LNCAP (cell line): Measurements from ENCODE around the gene SDSL.

Source experiments
- TF ChIP-seq, protein P1 (sequence below): fragments of 450-650 bp; IDR thresholded peaks from 2 replicates; pipeline ENCODE4 v1.5.1; 2017; ENCODE audit warnings: mild to moderate bottlenecking

The SDSL gene

DNA sequence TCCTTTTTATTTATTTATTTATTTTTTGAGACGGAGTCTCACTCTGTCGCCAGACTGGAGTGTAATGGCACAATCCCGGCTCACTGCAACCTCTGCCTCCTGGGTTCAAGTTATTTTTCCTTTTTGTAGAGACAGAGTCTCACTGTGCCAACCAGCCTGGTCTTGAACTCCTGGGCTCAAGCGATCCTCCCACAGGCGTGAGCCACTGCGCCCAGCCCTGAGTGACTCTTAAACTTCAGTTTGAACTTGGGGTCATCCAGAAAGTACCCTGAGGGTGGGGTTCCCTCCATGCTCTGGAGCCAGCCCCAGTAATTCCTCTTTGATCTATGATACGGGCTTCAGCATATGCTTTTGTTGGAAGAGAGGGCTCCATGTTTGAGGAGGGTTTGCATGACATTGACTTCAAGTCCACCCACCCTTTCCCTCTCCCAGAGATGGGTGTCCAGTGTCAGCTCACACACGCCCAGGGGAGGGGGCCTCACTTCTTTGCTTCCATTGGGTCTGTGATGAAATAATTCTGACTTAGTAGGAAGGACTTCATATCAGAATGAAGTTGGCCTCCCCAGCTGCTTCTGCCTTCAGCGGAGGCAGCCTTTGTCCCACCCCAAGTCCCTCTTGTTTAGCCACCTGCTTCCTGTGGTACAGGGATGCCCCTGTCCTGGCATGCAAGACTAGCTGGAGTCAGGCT, 30.4 kb upstream of the SDSL start:
- TF ChIP-seq, protein P1, sequence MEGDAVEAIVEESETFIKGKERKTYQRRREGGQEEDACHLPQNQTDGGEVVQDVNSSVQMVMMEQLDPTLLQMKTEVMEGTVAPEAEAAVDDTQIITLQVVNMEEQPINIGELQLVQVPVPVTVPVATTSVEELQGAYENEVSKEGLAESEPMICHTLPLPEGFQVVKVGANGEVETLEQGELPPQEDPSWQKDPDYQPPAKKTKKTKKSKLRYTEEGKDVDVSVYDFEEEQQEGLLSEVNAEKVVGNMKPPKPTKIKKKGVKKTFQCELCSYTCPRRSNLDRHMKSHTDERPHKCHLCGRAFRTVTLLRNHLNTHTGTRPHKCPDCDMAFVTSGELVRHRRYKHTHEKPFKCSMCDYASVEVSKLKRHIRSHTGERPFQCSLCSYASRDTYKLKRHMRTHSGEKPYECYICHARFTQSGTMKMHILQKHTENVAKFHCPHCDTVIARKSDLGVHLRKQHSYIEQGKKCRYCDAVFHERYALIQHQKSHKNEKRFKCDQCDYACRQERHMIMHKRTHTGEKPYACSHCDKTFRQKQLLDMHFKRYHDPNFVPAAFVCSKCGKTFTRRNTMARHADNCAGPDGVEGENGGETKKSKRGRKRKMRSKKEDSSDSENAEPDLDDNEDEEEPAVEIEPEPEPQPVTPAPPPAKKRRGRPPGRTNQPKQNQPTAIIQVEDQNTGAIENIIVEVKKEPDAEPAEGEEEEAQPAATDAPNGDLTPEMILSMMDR, result no peak

DNA sequence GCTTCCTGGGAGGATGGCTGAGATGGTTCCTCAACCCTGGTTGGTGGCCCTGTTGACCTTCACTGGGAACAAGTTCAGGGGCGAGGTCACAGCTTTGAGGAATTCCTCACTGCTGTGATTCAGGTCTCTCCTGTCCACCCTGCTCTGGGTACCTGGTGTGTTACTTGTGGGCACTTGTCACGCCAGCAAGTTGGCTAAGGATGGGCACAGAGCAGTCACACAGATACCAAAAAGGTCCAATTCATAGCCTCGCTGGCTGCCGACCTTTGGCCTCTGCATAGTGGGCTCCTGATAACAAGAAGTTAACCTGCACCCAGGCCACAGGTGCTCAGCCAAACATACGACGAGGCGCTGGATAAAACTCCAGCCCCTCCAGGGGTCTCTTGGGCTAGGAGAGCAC, 29.7 kb upstream of the SDSL start:
- TF ChIP-seq, protein P1, result no peak

DNA sequence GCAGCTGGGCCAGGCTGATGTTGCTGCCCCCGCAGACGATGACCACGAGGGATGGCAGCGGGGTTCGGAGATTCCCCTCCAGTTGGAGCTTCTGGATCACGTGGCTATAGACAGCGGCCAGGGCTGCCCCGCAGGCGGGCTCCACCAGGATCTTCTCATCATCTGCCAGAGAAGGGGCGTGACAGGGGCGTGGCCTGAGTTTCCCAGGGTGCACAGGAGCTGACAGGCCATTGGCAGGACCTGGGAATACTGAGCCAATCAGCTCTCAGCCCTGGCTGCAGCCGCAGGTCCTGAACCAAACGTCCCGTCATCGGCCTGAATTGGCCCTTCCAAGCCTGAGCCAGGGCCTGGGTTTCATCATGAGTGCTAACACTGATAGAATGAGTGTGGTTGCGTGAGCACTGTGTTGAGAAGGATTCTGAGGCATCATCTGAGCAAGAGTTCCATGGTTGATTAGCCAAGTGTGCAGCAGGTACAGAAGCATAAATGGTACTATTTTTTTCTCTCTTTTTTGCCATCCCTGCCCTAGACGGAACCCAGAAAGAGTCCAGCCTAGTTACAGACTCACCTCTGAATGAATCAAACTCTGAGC, 29.1 kb upstream of the SDSL start:
- TF ChIP-seq, protein P1, result no peak

DNA sequence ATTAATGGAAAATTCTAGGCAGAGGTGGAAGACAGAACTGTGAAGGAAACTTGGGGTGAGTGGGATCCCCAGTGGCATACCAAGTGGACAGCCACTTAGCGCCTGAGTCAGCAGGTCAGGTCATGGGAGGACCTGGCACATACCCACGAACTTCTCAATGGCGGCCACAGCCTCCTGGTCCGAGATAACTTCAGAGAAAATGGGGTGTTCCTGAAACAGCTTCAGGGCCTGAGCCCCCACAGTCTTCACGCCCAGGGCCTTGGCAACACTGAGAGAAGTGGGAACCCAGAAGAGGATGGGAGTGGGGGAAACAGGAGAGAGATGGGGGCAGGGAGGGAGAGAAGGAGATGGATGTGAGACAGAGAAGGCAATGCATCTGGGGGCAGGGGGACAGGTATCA, 28.4 kb upstream of the SDSL start:
- TF ChIP-seq, protein P1, result no peak

DNA sequence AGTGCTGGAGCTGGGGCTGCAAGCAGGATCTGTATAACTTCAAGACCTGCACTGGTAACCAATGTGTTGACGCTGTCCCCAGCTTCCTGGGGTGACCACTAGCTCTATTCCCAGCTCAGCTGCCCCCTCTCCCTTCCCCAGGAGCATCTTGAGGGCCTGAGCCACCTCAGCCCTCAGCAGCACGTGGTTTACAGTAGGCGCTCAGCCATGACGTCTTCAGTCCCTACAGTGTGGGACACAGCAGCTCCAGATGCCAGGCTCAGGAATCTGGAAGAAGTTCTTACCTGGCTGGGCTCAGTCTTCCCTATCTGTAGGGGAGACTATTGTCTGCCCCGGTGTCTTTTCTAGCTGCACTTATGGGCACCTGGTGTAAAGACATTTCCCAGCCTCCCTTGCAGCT, 27.1 kb upstream of the SDSL start:
- TF ChIP-seq, protein P1, result no peak

DNA sequence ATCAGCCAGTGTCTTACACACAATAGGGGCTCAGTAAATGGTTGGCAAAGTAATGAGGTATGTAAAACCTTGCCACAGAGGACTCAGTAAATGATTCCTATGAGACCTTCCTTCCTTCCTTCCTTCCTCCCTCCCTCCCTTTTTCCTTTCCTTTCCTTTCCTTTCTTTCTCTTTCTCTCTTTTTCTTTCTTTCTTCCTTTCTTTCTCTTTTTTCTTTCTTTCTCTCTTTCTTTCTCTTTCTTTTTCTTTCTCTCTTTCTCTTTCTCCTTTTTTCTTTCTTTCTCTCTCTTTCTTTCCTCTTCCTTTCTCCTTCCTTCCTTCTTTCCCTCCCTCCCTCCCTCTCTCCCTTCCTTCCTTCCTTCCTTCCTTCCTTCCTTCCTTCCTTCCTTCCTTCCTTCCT, 26.0 kb upstream of the SDSL start:
- TF ChIP-seq, protein P1, result no peak

DNA sequence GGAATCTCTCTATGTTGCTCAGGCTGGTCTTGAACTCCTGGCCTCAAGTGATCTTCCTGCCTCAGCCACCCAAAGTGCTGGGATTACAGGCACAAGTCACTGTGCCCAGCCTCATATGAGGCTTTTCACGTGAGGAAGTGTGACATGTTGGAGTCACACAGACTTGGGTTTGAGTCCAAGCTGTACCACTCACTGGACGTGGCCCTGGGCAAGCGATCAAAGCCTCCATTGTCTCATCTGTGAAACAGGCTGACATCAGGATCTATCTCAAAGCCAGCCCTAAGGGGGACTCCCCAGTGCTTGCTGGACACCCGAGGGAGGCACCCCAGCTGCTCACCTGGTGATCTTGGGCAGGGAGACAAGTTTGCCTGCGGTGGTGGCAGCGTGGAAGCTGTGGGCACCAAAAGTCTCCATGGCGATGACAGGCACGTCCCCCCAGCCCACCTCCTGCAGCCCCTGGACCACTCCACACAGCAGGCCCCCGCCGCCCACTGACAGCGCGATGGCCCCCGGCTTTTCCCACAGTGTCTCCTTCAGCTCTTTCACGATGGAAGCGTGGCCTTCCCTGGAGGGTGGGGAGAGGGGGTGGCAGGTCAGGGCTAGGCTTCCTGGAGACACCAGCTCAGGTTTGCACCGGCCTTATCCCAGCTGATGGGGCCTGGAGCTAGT, 25.2 kb upstream of the SDSL start:
- TF ChIP-seq, protein P1, result no peak
